WERI-Rb-1 (cell line): ENCODE results near the gene ST7L.

Source experiments
- DNase-seq: peaks from one replicate; pipeline ENCODE4 v3.0.0-alpha.2; 2020
- H3K27ac ChIP-seq: fragments of 250-450 bp; sonication (Bioruptor Pico); 2 replicates; pipeline ENCODE4 v1.5.1; 2020; ENCODE audit warnings: mild to moderate bottlenecking, moderate library complexity
- H3K27me3 ChIP-seq: fragments of 250-450 bp; sonication (Bioruptor Pico); 2 replicates; pipeline ENCODE4 v1.5.1; 2021; ENCODE audit warnings: mild to moderate bottlenecking, low read depth, moderate library complexity; ENCODE audit not compliant: insufficient read depth, severe bottlenecking
- H3K36me3 ChIP-seq: fragments of 250-450 bp; sonication (Bioruptor Pico); 2 replicates; pipeline ENCODE4 v1.5.1; 2020; ENCODE audit warnings: mild to moderate bottlenecking, moderate library complexity
- H3K4me3 ChIP-seq: 2 replicates; pipeline ENCODE4 v1.5.1; 2011; ENCODE audit warnings: low read depth, mild to moderate bottlenecking, control low read depth, low read length
- H3K9me3 ChIP-seq: fragments of 250-450 bp; sonication (Bioruptor Pico); 2 replicates; pipeline ENCODE4 v1.5.1; 2021; ENCODE audit warnings: mild to moderate bottlenecking, moderate library complexity; ENCODE audit not compliant: severe bottlenecking
- CTCF ChIP-seq: IDR thresholded peaks from 2 replicates; pipeline ENCODE4 v1.5.1; 2011; ENCODE audit warnings: low read depth, mild to moderate bottlenecking, control low read depth, inconsistent platforms, low read length

The ST7L gene

DNA sequence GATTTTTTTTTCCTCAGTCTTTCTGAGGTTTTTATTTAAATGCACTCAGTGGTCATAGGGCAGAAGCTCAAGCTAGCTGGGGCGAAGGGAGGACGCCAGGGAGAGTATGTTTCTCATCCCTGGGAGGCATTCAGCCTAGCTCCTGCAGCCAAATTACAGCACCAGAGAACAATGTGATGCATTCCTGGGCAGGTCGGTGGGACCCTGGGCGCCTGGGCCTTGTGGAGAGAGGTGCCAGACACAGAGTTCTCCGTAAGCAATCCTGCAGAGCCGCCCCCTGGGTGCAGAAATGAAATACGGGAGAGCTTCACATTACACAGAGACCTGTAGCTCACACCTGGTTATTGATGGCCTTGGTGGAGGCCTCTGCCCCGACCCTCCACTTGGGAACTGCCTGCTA, 94.7 kb downstream of the ST7L start:
- no peaks in the 10 kb centered on the region for H3K9me3 ChIP-seq
- no peaks in the 10 kb centered on the region for H3K27me3 ChIP-seq
- no peak overlapping the region for H3K4me3 ChIP-seq
- no peak for TF ChIP-seq CTCF
- DNase-seq, result no peak
- no peak overlapping the region for H3K27ac ChIP-seq
- peaks cover 13% of the 10 kb centered on the region for H3K36me3 ChIP-seq

DNA sequence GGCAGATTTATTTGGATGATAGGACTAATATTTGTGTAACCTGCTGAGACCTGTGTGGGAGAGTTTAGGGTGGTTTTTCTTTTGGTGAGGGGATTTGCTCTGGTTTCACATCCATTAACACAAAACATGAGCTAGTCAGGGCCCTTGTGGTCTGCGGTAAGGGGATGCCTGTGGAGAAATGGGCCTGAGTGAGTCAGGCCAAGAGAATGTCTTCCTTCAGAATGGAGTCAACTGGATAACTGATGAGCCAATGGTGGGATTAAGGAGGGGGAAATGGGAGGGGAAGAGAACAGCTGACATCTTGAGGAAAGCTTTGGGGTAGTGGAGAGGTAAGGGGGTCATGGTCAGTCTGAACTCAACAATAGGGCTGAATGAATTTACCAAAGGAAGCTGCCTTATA, 96.3 kb downstream of the ST7L start:
- no peak for DNase-seq
- no peaks in the 10 kb centered on the region for H3K9me3 ChIP-seq
- no peak for TF ChIP-seq CTCF
- no peaks in the 10 kb centered on the region for H3K27me3 ChIP-seq
- no peak overlapping the region for H3K27ac ChIP-seq
- H3K36me3 ChIP-seq, result peaks cover 7% of the 10 kb centered on the region; the same call in 1 of the 2 replicates
- no peak overlapping the region for H3K4me3 ChIP-seq

GRCh38 chr1:112520166-112520565, 98.8 kb downstream of the ST7L start:
- TF ChIP-seq CTCF, result no peak
- no peak overlapping the region for H3K27ac ChIP-seq
- no peaks in the 10 kb centered on the region for H3K9me3 ChIP-seq
- H3K4me3 ChIP-seq, result no peak overlapping the region
- H3K36me3 ChIP-seq, result peaks cover 1% of the 10 kb centered on the region; the same call in 1 of the 2 replicates
- no peak for DNase-seq
- no peaks in the 10 kb centered on the region for H3K27me3 ChIP-seq

DNA sequence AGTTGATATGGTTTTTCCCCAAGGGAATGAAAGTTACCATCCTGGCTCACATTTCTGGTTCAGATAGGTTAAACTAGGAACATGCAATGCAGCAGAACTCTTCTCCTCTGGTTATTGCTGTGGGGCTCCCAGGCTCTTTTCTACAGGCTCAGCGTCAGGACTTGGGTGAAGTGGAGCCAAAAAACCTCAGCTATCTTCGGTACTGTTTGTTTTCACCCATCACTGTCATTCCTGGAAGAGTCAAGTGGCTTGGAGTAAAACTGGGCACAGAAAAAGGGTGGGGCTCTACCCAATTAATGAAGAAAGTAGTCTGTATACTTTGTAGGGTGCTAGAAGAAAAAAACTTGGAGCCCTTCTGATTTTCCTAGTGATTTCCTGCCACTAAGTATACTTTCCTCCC, 100.8 kb downstream of the ST7L start:
- Histone ChIP-seq H3K27ac (no peak overlapping the region), H3K4me3 (no peak overlapping the region), H3K27me3 (no peaks in the 10 kb centered on the region), H3K36me3 (no peaks in the 10 kb centered on the region), H3K9me3 (no peaks in the 10 kb centered on the region)
- no peak for DNase-seq
- TF ChIP-seq CTCF, result no peak

DNA sequence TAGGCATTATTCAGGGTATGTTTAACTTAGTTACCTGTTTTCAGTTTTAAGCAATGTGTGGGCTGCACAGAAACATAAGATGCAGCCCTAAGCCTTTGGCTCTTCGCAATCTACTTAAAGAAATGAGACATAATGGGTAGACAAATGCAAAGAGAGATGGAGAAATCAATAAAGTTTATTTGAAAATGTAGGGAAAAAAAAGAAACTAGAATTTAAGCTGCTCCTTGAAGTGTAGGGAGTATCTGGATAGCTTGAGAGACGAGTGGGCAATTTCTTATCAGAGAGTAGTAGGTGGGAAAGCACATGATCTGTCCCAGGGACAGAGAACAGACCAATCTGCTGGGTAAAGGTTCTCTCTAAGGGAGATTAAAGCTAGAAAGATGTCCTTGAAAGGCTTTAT, 101.3 kb downstream of the ST7L start:
- H3K9me3 ChIP-seq, result no peaks in the 10 kb centered on the region
- H3K27ac ChIP-seq, result no peak overlapping the region
- no peaks in the 10 kb centered on the region for H3K27me3 ChIP-seq
- H3K36me3 ChIP-seq, result no peaks in the 10 kb centered on the region
- H3K4me3 ChIP-seq, result no peak overlapping the region
- DNase-seq, result no peak
- no peak for TF ChIP-seq CTCF

DNA sequence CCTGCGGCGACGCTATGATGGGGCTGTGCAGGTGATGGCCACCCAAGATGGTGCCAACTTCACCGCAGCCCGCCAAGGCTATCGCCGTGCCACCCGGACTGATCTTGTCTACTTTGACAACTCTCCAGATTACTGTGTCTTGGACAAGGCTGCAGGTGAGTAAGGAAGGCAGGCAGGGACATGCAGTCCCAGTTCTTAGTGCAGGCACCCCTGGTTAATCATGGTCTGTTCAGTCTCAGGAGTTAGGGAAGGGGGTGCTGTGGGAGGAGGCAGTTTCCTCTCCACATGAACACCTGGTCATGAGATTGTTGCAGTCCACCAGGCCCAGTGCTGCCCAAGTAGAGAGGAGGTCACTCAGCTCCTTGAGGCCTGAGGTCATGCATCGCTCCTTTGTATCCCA, 101.7 kb downstream of the ST7L start:
- Histone ChIP-seq H3K36me3 (no peaks in the 10 kb centered on the region), H3K27ac (no peak overlapping the region), H3K4me3 (no peak overlapping the region), H3K27me3 (no peaks in the 10 kb centered on the region), H3K9me3 (no peaks in the 10 kb centered on the region)
- DNase-seq, result no peak
- no peak for TF ChIP-seq CTCF
